AG09309 (cell line): ENCODE results near the gene TSPAN3.

Experiments used
- DNase-seq: peaks from one replicate; pipeline ENCODE4 v3.0.0-alpha.2; 2010; ENCODE audit warnings: low read depth
- H3K4me3 ChIP-seq: 2 replicates; pipeline ENCODE4 v1.5.1; 2011; ENCODE audit warnings: mild to moderate bottlenecking, low read depth, low read length, moderate library complexity; ENCODE audit not compliant: control insufficient read depth
- TF ChIP-seq, protein P1 (sequence below): IDR thresholded peaks from 2 replicates; pipeline ENCODE4 v1.5.1; 2011; ENCODE audit warnings: mild to moderate bottlenecking, low read depth, low read length, inconsistent platforms; ENCODE audit not compliant: insufficient read depth, control insufficient read depth; ENCODE audit errors: missing control alignments

TSPAN3 gene

DNA sequence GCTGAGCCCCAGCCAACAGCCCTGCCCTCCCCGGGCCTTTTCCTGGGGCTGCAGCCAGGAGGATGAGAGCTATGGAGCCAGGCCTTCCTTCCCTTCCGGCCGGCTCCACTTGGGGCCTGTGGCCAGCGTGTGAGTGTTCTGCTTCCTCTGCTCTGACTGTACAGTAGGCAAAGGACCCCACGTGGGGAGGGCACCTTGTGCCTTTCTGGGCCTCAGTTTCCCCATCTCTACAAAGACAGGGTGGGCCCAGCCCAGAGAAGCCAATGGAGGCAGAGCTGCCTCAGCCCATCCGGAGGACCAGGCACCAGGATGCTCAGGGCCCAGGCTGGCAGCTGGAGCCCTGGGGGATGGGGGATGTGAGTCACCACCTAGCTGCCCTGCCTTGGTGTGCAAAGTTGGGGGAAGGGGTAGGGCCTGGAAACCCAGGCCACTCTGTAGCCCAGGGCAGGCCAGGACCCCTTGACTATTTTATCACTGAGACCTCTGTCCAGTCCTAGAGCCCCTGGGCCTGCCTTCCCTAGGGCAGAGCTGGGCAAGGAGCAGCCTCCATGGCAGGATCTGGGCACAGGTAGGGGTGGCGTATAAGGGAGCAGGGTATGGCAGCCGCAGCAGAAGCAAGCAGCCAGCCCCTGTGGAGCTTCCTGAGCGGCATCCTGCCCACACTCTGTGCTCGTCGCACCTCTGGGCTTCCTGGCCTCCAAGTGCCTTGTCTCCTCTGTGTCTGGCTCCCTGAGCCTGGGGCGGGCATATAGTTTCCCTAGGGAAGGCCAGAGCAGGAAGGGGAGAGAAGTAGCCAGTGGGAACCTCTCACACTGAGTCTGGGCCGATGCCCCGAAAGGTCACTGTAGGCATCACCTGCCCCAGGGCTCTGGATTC is 74.1 kb downstream of the TSPAN3 start:
- DNase-seq = no peak
- TF ChIP-seq, protein P1, sequence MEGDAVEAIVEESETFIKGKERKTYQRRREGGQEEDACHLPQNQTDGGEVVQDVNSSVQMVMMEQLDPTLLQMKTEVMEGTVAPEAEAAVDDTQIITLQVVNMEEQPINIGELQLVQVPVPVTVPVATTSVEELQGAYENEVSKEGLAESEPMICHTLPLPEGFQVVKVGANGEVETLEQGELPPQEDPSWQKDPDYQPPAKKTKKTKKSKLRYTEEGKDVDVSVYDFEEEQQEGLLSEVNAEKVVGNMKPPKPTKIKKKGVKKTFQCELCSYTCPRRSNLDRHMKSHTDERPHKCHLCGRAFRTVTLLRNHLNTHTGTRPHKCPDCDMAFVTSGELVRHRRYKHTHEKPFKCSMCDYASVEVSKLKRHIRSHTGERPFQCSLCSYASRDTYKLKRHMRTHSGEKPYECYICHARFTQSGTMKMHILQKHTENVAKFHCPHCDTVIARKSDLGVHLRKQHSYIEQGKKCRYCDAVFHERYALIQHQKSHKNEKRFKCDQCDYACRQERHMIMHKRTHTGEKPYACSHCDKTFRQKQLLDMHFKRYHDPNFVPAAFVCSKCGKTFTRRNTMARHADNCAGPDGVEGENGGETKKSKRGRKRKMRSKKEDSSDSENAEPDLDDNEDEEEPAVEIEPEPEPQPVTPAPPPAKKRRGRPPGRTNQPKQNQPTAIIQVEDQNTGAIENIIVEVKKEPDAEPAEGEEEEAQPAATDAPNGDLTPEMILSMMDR = no peak
- H3K4me3 ChIP-seq = no peak overlapping the region

DNA sequence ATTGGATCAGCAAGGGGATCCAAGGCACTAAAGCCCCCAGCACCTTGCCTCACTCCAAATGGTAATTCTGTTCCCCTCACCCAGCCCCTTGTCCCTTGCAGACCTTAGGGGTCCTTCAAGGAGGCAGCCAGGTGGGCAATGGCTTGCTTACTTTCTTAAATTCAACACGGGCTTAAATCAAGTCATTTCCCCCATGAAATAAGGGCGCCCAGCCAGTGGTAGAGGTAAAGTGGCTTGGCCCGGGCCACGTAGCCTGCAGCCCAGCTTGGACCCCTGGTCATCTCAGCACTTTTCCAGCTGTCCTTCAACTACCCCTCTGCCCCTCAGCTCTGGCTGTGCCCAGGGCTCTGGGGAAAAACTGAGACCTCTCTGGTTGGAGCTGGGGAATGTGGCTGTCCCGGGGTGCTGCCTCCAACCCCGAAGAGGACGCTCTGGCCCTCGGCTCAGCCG is 74.8 kb downstream of the TSPAN3 start:
- no peak overlapping the region for H3K4me3 ChIP-seq

DNA sequence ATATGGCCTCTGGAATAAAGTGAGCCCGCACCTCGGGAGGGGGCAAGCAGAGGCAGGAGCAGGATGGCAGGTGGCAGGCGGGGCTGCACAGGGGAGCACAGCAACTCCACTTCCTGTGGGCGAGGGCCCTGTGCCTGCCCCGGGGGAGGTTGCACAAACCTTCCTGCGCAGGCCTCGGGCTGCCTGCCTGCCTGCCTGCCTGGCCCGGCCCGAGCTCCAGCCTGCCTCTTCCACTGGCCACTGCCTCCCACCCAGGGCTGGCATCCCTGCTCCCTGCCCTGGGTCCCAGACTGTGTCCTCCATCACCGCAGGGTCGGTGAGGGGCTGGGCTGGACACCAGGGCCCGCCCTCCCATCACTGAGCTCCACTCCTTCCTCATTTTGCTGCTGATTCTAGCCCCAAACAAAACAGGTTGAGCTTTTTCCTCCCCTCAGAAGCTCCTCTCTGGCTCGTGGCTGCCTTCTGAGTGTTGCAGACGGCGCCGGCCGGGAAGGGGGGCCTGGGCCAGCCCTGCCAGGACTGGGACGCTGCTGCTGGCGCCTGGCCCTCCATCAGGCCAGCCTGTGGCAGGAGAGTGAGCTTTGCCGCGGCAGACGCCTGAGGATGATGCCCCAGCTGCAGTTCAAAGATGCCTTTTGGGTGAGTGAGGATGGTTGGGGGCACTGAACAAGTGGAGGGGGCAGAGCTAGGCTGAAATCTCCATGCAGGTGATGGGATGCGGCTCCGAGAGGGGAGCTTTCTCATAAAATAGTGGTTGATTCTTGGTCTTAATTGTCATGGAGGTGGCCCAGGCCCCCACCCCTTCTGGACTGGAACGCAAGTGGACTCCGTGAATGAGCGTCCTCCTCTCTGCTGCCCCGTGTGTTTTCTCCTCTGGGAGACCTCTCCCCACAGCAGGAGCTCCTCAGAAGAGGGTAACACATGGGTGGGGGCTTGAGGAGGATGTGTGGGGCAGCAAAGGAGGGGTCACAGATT is 75.7 kb downstream of the TSPAN3 start, which contains the start of gene PSTPIP1:
TSS of gene PSTPIP1 (plus strand) at position 156 of the 975 bp plus-strand sequence. CDS start at position 604, 448 bp downstream.
- no peak within 1 kb of the TSS for H3K4me3 ChIP-seq
- DNase-seq = no peak
- TF ChIP-seq, protein P1 = no peak

More for the DNA sequence above, 74.8 kb downstream of the TSPAN3 start:
- TF ChIP-seq, protein P1 = no peak
- DNase-seq = no peak

DNA sequence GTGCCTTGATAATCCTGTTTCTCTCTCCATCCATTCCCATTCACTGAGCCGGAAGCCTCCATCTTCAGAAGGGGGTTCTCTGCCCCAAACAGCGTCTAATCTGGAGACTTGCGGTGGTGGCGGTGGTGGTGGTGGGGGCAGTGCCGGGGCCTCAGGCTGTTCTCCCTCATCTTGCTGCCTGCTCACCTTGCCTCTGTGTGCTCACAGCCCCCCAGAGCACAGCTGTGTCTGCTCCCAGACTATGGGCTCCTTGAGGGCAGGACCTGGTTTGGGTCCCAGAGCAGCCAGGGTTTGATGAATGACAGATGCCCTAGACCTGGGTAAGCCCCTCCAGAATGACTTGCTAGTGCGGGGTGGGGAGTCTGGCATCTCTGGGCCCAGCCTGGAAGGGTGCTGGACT is 76.4 kb downstream of the TSPAN3 start:
- TF ChIP-seq, protein P1 = no peak
- no peak overlapping the region for H3K4me3 ChIP-seq
- no peak for DNase-seq

DNA sequence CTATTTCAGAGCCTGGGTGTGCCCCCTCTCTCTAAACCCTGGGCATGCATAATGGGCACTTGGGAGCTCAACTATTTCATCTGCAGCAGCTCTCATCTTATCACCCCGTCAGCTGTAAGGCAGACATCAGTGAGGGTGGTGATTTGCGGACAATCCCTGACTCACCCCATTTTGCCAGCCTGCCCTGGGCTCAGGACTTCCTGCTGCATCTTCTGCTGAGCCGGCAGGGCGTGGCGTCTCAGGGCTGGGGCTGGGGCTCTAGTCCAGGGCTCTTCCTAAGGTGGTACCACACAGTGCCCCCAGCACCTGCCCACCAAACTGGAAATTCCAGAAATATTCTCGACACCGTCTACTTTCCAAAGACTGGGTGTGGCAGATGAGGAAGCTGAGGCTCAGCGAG is 76.9 kb downstream of the TSPAN3 start:
- no peak for DNase-seq
- TF ChIP-seq, protein P1 = no peak
- no peak overlapping the region for H3K4me3 ChIP-seq

DNA sequence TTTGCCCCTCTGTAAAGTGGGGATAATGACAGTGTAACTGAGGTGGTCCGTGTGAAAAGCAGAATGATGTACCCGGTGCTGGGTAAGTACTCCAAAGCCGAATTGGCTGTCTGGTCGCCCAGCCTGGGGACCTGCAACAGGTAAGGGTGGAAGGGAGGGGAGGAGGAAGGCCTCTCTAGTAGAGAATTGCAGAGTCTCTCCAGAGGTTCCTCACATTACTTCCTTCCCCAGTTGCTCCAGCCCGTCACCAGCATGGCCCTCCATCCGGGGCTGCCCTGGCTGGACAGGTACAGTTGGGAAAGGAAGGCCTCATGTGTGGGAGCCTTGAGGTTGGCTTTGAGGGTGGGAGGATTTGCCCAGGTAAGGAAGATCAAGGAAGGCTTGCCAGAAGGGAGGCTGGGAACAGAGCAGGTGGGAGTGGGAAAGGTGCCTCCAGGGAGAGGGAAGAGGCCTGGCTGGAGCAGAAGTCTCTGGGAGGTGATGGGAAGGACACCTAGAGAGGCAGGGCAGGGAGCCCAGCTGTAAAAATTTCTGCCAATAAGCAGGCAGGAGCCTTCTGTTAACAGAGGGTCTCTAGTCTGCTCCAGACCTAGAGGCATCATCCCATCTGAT is 77.7 kb downstream of the TSPAN3 start:
- TF ChIP-seq, protein P1 = no peak
- DNase-seq = no peak
- no peak overlapping the region for H3K4me3 ChIP-seq
